ENCODE results near the gene LAMA4. TPM values are rescaled to one million over a fixed set of nuclear protein-coding genes. Genes with fewer than 3 reads are reported as not detected.
A peak's percentile ranks its signal among the peaks of the same experiment; 100 is the strongest.

LAMA4 gene
- total RNA-seq, 1 donor from 2014 or later = 456 TPM

DNA sequence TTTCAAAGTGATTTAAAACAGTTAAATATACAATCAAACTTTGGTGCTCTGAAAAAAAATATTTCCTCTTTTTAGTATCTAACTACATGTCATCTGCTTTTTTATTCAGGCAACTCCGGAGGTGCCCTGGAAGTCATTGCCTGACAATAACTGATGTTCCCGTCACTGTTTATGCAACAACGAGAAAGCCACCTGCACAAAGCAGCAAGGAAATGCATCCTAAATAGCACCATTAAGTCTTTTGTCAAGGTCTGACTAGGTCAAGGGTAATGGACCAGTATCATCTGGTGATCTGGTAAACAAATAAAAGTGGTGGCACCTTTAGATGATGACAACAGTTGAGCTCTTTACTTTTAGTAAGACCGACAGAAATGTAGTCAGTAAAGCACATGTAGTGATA is 153.8 kb downstream of the LAMA4 start:
- DNase-seq (ENCODE audit: low read depth in 2 of 2) = peak in 1 of 2 donors; percentile 29

DNA sequence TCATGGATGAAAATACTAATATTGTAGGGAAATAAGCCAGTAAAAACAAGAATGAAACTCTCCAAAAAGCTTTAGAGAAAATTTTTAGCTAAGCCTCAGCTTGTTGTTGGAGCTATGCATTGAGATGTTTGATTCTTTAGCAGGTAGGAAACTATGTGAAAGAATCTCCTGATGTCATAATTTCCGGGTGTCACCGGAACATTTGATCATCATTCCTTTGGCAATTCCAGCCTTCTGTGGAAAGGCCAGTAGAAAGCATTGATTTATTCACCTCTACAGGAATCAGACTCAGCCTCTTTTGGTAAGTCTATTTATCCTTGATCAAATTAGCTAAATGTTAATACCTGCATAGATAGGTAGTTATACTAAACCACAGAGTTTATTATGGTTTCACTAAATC is 157.5 kb downstream of the LAMA4 start:
- DNase-seq (ENCODE audit: low read depth in 2 of 2) = peak in 1 of 2 donors; percentile 76

DNA sequence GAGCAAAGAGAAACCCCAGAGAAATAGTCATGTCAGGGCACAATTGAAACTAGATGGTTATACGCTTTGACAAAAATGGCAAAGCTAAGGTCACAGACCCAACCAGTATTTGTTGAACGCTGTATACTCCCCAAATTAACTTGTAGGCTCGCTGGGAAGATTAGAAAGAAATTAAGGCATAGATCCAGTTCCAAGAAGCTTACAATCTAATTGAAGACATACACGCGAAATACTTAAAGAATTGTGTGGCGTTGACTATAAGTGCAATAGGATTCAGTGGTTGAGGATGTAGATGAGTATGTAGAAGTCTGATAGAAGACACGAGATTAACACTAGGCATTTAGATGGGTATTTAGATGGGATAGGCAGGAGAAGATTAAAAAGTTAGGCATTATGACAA is 166.5 kb downstream of the LAMA4 start:
- no peak for DNase-seq (ENCODE audit: low read depth in 2 of 2)

DNA sequence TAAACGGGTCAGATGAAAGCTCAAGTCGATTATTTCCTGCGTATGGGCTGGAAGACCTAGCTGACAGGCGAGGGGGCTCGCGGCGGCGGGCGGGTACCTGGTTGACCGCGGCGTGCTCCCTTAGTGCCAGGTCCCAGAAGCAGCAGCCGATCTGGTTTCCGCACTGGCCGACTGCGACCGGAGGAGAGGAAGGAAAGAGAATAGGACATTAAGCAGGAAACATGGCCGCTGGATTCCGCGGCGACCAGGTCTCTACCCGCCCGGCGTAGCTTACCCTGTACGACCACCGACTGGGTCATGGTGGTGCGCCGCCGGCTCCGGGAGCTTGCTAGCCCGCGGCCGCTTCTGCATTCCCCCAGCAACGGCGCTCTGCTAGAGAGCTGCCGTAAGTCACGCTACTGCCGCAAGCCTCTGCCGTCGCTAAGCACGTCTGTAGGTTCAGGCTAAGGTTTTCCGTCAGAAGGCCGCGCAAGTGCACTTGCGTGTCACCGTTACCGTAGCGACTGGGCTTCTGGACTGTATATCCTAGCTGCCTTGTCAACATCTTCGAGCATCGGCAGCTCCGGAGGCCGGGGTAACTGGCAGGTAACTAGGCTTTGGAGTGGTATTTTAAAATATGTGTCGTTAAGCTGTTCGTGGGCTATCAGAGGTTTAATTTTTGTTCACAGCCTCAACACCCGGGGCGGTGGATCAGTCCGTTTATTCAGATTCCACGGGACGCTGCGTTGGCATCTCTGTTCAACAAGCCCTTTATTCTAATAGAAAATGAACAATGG is 167.0 kb downstream of the LAMA4 start, which contains the start of the genes FAM229B and TUBE1:
Gene FAM229B (plus strand): TSS at position 456 of the 776 bp plus-strand sequence. CDS start 11,693 bp downstream, outside the sequence.
Gene TUBE1 (minus strand): TSS at position 347 of the 776 bp plus-strand sequence. CDS start 48 bp downstream, at position 299.
- DNase-seq (ENCODE audit: low read depth in 2 of 2) = peak; percentile 97 to 99

DNA sequence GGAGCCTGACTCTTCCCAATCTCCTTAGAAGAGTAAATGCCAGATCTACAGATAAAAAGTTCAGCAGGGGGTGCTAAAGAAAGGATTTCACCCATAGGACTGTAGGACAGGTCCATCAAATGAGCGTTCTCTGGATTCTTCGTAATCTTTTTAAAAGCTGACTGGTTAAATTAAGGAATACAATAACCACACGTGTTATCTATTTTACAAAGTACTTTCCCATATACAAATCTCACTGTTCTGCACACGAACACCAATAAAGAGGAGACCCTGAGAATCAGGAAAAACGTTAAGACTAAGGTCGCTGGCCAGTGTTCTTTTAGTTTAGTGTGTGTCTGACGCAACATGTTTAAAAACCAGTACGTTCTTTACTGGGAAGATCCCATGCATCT is 167.6 kb downstream of the LAMA4 start:
- DNase-seq (ENCODE audit: low read depth in 2 of 2) = peak; percentile 46 to 60

DNA sequence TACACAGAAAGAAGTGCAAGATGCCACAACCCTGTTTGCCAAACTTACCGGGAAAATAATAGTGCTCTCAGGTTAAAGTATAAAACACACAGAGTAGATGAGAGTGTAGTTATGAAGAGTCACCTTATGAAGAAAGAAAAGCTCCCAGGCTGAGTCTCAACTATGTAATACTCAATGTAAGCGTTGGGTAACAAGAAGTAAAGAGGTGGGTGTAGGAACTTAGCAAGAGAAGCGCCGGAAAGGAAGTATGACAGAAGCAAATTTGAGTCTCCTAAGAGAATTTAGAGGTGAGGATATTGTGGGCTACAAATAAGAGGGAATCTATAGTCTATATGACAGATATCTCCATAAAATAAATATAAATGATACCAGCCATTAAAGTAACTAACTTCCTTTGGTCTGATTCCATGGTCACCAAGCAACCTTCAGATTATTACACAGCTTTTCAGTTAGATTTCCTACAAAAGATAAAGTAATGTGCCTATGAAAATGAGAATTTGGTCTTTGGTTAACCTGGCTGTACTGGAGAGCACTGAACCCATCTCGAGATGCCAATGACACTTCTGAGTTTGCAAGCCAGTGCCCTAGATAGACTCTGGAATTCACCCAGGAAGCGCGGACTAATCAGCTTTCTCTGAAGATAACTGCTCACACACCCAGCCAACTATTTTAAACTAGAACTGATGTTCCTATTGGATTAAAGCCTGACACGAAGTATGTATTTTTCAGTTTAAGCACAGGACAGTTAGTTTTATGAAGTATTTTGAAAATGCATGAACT is 168.9 kb downstream of the LAMA4 start:
- DNase-seq (ENCODE audit: low read depth in 2 of 2) = no peak

DNA sequence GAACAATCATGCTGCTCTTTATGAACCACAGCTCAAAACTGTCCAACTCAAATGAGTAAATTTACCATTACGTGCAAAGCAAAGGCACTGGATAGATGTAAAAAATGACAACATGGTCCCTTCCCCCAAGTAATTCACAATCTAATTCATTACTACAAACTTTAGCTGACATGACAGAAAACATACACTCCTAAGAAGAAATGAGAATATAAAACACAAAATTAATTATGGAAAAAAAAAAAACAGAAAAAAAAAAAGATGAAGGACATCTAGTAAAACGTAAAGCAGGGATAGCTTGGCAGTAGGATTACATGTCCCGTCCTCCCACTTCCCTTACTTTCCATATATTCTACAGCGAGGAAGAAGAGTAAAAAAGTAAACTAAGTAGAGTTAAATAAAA is 172.8 kb downstream of the LAMA4 start:
- no peak for DNase-seq (ENCODE audit: low read depth in 2 of 2)

DNA sequence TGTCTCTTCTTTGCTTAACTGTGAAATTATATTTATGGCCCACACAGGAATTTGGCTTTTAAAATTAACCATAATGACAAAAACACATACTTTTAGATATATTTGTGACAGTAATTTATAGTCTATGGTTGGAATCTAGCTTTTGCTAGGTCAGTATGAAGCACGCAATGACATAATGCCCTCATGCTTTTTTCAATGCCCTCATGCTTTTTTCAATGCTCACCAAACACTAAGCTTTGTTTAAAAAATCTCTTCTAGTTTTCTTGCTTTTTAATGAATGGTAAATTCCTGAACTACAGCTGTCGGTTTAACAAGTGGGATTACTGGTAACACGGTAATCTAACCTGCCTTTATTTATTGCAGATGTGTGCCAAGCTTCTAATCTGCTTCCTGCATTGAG is 187.8 kb downstream of the LAMA4 start:
- DNase-seq (ENCODE audit: low read depth in 2 of 2) = no peak

DNA sequence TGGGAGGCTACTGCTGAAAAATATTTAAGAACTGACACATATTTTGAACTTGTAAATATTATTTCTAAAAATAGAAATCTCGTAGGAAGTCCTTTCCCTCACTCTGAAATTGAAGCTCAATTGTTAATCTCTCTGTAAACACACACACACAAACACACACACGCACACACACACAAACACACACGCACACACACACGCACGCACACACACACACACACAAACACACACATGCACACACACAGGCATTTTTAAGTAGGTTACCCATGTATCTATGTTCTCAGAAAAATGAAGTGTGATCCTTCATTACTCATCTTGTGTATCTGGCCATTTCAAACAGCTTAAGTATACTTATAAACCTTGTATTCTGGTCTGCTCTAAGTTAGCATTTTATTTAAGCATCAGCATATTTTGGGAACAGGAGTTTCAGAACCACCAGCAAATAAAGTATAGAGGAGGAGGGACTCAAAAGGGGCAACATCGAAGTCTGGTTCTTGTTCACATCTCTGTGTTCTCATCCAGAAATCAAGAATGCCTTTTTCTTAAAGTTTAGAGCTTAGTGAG is 188.9 kb downstream of the LAMA4 start:
- DNase-seq (ENCODE audit: low read depth in 2 of 2) = no peak

DNA sequence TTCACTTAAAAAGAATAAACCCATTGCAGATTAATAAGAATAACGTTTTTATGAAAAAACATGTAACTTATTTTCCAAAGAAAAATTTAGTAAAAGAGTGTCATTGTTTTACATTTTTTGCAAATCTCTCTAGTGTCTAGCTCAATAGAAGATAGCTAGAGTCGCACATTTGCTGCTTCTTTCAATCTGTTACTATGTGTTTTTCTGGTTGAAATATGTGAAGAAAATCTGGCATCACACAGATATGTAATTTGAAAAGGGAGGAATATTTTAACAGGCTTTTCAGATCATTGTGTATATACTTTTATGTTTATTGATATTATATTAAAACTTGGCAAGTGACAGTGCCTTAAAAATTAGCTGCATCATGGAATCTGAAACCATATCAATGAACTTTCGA is 191.4 kb downstream of the LAMA4 start:
- no peak for DNase-seq (ENCODE audit: low read depth in 2 of 2)

DNA sequence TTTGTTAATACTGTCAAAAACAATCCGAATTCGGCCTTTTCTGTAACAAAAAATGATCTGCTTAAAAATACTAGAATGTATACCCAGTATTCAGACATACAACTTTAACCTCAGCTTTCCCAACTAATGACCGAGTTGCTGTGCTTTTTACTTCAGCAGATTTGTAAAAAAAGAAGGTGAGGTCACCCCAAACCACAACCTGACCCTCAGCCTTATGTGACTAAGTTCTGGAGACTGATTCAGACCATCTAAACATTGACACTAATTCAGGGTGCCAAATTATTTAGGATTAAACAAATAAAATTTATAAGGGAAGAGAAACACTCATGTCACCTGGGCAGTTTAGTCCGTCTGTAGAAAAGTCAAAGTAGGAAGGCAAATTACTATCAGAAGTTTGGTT is 192.8 kb downstream of the LAMA4 start:
- DNase-seq (ENCODE audit: low read depth in 2 of 2) = peak in 1 of 2 donors; percentile 55

Other genes with a start within 250 kb of the LAMA4 start
- not detected in 2 replicates for gene CCN6, start 200.5 kb downstream of the LAMA4 start, total RNA-seq
- gene TUBE1, start 167.1 kb downstream of the LAMA4 start, total RNA-seq = 6.5 and 11.5 TPM in 2 replicates
- gene FAM229B, start 167.0 kb downstream of the LAMA4 start, total RNA-seq = 3.3 and 6.5 TPM in 2 replicates
- gene RFPL4B, start 92.8 kb upstream of the LAMA4 start, total RNA-seq = under 0.01 TPM in 1 of 2 replicates, not detected in the other